Measurements from ENCODE around the gene SLC39A5.
"Not testable (repeated sequence)": the region's sequence is repeated elsewhere in the genome, so short reads cannot be mapped to it uniquely, and the experiment has no call there.

Gene SLC39A5

GRCh38 chr12:56284263-56284662, 54.4 kb downstream of the SLC39A5 start:
- DNase-seq, result not testable (repeated sequence)

- DNase-seq, result no peak
Measured at GRCh38 chr12:56286044-56286830, 56.4 kb downstream of the SLC39A5 start.
